Measurements from ENCODE around the gene DLX2. TPM values are rescaled to one million over a fixed set of nuclear protein-coding genes. Genes with fewer than 3 reads are reported as not detected.

The DLX2 gene
- total and polyA plus RNA-seq, 5 experiments from 2014 or later, result not detected

- H3K4me3 Mint-ChIP-seq, result peak overlapping the region; percentile 38 to 86 (median 78)
- peaks cover 48 to 80% (median 57%) of the 10 kb centered on the region in 5 donors for H3K27me3 Mint-ChIP-seq
- POLR2A ChIA-PET, result interaction anchor here (0.5 to 2.4 kb wide), 6 partner anchors 9 to 32 kb away, joined by 3 to 11 read pairs (median 4); partner anchors contain the start of gene DLX1
- peaks cover 23 to 62% (median 53%) of the 10 kb centered on the region in 4 donors for H3K4me1 Mint-ChIP-seq
- H3K36me3 Mint-ChIP-seq, result peaks cover 0 to 8% (median 6%) of the 10 kb centered on the region in 3 donors
- DNase-seq (peak in 3 of 10 donors; percentile 20 to 26 (median 26)), ATAC-seq (peak in 1 of 2 donors; percentile 15)
- peaks cover 0 to 8% (median 0%) of the 10 kb centered on the region in 9 donors for H3K9me3 Mint-ChIP-seq
- H3K27ac Mint-ChIP-seq, result peak overlapping the region in 3 of 10 donors; percentile 29 to 58 (median 51)
Measured at GRCh38 chr2:172096626-172097547, 5.8 kb downstream of the DLX2 start.

DNA sequence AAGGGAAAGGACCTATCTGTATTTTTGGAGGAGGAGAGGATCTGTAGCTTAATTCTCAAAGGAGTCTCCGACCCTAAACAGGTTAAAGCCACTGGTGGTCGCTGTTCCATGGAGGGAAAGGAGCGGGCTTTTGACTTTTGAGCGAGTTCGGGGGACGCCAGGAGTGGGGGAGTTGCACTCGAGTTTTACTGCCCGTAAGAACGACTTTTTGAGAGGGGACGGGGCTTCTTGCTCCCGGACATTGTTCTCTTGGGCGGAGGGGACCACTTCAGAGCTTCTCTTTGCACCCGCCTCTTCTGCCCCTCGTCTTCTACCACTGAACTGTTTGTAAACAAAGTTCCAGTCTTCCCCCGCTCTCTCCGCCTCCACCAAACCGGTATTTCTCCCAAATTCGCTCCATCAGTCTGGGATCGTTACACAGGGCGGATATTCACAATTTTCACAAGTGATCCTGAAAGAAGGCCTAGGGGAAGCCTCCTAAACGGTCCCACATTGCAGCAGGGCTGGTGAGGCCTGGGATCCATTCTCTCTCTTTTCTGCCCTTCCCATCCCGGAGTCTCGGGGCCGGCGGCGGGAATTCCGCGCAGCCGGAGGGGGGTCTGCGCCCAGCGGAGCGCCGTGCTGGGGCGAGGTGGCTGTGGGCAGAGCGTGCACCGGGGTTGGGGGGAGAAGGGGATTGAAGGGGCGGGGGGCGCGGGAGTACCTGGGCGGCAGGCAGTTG lies 6.6 kb downstream of the DLX2 start:
- ATAC-seq (peak in 1 of 2 donors; percentile 9), DNase-seq (peak in 3 of 10 donors; percentile 29 to 39 (median 38))
- POLR2A ChIA-PET, result interaction anchor here (0.5 to 2.4 kb wide), 8 partner anchors 9 to 32 kb away, joined by 3 to 11 read pairs (median 4); partner anchors contain the start of gene DLX1
- peak overlapping the region; percentile 80 to 91 (median 88) for H3K4me3 Mint-ChIP-seq
- H3K9me3 Mint-ChIP-seq, result peaks cover 0 to 8% (median 1%) of the 10 kb centered on the region in 9 donors
- H3K27me3 Mint-ChIP-seq, result peaks cover 48 to 80% (median 58%) of the 10 kb centered on the region in 5 donors
- H3K36me3 Mint-ChIP-seq, result peaks cover 0 to 11% (median 9%) of the 10 kb centered on the region in 3 donors
- H3K4me1 Mint-ChIP-seq, result peaks cover 19 to 55% (median 45%) of the 10 kb centered on the region in 4 donors
- H3K27ac Mint-ChIP-seq, result peak overlapping the region in 1 of 10 donors; percentile 4

DNA sequence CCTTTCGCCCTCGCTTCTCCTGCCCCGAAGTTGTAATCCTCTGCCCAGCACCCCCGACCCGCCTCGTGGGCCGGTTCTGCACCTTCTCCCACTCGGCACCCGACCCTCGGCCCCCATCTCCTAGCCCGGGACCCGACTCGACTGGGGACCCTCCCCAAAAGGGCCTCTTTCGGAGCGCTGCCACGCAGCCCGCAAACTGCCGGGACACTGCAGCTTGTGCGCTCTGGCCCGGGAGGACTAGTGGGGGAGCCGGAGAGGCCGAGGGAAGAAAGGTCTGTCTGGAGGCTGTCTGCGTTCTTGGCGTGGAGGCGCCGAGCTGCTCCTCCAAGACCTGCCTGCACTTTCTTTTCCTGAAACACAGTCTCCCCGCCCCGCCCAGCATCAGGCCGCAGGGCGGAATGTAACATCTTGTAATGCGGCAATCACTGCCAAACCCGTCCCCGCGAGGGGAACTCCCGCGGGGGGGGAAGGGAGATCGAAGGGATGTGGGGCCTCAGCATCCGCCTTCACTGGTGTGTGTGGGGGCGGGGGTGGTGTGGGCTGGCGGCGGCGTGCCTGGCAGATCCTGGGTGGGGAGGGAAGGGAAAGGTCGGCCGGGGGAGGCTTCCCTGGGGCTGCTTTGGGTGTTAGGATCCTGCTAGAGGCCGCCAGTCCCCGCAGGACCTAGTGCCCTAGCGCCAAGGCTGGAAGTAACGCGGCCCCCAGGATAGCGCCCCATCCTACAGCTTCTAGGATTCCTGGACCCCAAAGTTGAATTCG lies 7.4 kb downstream of the DLX2 start:
- Mint-ChIP-seq H3K27ac (peak overlapping the region in 3 of 10 donors; percentile 6 to 93 (median 70)), H3K27me3 (peaks cover 46 to 83% (median 59%) of the 10 kb centered on the region in 5 donors), H3K9me3 (peaks cover 0 to 8% (median 1%) of the 10 kb centered on the region in 9 donors), H3K4me1 (peaks cover 17 to 50% (median 40%) of the 10 kb centered on the region in 4 donors), H3K4me3 (peak overlapping the region; percentile 80 to 91 (median 88)), H3K36me3 (peaks cover 0 to 11% (median 9%) of the 10 kb centered on the region in 3 donors)
- DNase-seq, result peak; percentile 57 to 90 (median 74)
- peak; percentile 68 to 94 for ATAC-seq
- POLR2A ChIA-PET, result interaction anchor here (1.4 to 2.4 kb wide), 5 partner anchors 8 to 19 kb away, joined by 3 to 11 read pairs (median 5); partner anchors contain the start of gene DLX1

DNA sequence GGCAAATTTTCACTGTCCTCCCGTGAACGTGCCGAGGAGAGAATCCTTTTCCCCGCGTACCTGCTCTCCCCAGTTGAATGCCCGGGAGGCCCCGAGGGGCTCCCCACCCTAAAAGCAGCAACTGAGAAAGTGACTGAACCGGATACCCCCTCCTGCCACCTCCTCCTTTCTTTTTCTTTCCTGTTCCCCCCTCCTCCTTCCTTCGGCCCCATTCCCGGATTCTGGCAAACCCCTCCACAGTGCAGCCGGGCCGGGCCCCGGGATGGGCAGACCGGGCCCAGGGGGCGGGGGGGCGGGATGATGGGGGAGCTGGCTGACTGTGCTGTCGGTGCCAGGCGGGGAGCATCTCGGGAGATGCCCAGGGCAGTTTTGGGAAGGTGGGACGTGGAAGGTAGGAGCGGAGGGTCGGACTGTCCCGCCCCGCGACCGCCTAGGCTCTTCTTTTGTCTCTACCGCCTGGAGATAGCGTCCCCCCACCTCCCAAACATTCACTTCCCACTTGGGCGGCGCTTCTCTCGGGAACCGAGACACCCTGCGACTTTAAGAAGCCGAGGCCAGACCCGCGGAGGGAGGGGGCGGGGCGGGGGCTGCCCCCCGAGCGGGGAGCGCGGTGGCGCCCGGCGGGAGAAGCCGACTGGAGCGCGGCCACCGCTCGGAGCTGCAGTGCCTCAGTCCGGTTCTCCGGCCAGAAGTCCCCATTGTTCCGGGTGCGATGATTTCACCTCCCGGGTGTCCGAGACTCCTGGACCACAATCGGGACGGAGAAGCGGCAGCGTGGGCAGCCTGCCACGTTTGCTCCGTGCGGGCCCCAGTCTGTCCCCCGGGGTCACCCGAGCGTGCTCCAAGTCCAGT lies 8.2 kb downstream of the DLX2 start:
- ATAC-seq (no peak), DNase-seq (no peak)
- Mint-ChIP-seq H3K9me3 (peaks cover 0 to 9% (median 1%) of the 10 kb centered on the region in 9 donors), H3K27ac (peak overlapping the region in 1 of 10 donors; percentile 21), H3K27me3 (peaks cover 46 to 91% (median 66%) of the 10 kb centered on the region in 5 donors), H3K36me3 (peaks cover 0 to 11% (median 9%) of the 10 kb centered on the region in 3 donors), H3K4me1 (peaks cover 17 to 46% (median 40%) of the 10 kb centered on the region in 4 donors), H3K4me3 (peak overlapping the region in 9 of 10 donors; percentile 8 to 91 (median 86))
- POLR2A ChIA-PET, result interaction anchor here (1.4 to 2.4 kb wide), 4 partner anchors 7 to 18 kb away, joined by 3 to 11 read pairs (median 4); no protein-coding TSS in a partner anchor

- H3K9me3 Mint-ChIP-seq, result peaks cover 0 to 15% (median 5%) of the 10 kb centered on the region in 9 donors
- peaks cover 16 to 45% (median 38%) of the 10 kb centered on the region in 4 donors for H3K4me1 Mint-ChIP-seq
- H3K27ac Mint-ChIP-seq, result peak overlapping the region in 3 of 10 donors; percentile 4 to 80 (median 43)
- H3K4me3 Mint-ChIP-seq, result peak overlapping the region; percentile 8 to 80 (median 51)
- peaks cover 0 to 13% (median 9%) of the 10 kb centered on the region in 3 donors for H3K36me3 Mint-ChIP-seq
- DNase-seq, result peak in 3 of 10 donors; percentile 13 to 24 (median 20)
- peaks cover 48 to 93% (median 71%) of the 10 kb centered on the region in 5 donors for H3K27me3 Mint-ChIP-seq
- no peak for ATAC-seq
- POLR2A ChIA-PET, result interaction anchor here (0.7 to 6.5 kb wide), 2 partner anchors 9 to 13 kb away, joined by 6 to 40 read pairs; partner anchors contain the start of gene DLX2
Measured at GRCh38 chr2:172093416-172094293, 9.0 kb downstream of the DLX2 start.

DNA sequence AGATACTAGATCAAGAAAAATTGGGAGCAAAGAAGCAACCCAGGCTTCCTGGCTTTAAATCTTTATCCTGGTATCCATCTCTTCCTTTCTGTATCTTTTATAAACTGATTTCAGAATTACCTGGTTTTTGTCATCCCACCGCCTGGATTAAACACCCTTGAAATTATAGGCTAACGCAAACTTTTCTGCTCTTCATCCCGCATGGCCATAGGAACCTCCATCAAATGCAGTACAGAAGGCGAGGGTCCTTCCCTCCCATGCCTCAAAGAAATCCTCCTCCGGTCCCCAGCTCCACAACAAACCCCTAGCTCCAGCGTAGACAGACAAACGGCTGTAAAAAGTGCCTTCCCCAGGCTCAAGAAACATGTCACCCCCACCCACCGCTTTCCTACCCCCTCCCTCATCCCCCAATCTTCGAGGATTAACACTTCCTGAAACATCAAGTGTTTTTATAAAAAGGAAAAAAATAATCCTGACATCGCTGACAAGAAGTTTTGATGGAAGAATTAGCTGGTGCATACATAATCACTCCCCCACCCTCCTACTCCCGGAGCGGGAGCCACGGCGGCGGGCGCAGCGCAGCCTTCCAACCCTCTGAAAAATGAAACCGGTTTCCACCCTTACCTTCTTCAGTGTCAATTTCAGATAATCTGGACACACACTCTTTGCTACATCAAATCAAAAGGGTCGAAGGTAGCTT lies 9.8 kb downstream of the DLX2 start:
- Mint-ChIP-seq H3K27me3 (peaks cover 53 to 93% (median 75%) of the 10 kb centered on the region in 5 donors), H3K27ac (peak overlapping the region in 3 of 10 donors; percentile 25 to 80 (median 43)), H3K4me1 (peaks cover 17 to 48% (median 40%) of the 10 kb centered on the region in 4 donors), H3K36me3 (peaks cover 0 to 14% (median 14%) of the 10 kb centered on the region in 3 donors), H3K9me3 (peaks cover 0 to 14% (median 9%) of the 10 kb centered on the region in 9 donors), H3K4me3 (peak overlapping the region in 9 of 10 donors; percentile 7 to 74 (median 46))
- DNase-seq (no peak), ATAC-seq (no peak)
- POLR2A ChIA-PET, result interaction anchor here (0.7 to 6.5 kb wide), 2 partner anchors 10 to 12 kb away, joined by 6 to 40 read pairs; partner anchors contain the start of gene DLX2

DNA sequence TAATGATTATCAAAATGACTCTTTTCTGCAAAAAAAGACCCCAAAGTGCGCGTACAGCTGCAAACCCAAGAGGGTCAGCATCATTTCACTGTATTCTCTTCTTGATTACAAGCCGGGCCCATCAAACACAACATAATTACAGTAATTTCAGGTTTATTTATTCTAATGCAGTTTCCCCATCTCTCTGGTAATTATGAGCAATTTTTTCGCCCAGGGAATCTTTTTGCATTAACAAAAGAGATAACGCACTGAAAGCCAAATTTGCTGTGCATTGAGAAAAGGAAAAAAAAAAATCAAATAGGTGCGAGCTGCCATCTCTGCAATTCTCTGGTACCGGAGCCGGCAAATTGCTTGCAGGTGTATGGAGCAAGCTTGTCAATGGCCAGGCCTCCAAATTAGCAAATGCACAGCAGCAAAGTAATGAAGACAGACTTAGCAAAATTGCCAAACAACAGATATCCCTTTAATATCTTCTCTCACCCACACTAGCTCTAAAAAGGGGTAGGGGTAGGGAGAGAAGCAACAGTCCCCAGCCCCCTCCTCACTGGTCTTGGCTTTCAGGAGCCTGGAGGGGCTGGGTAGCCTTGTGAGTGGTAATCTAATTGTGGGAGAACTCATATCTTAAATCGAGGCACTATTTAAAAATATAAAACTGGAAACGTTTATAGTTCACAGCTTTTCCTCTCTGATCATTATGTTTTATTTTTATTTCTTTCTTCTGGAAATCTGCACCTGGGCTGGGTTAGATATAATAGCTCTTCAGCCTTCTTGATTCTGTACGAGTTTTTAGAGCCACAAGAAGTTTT lies 10.7 kb downstream of the DLX2 start:
- peak overlapping the region in 1 of 10 donors; percentile 34 for H3K4me3 Mint-ChIP-seq
- H3K27me3 Mint-ChIP-seq, result peaks cover 55 to 93% (median 77%) of the 10 kb centered on the region in 5 donors
- peaks cover 0 to 20% (median 9%) of the 10 kb centered on the region in 9 donors for H3K9me3 Mint-ChIP-seq
- POLR2A ChIA-PET, result interaction anchor here (6.5 kb wide), 1 partner anchor 11 kb away, joined by 40 read pairs; the partner anchor contains the start of gene DLX2
- peaks cover 19 to 49% (median 42%) of the 10 kb centered on the region in 4 donors for H3K4me1 Mint-ChIP-seq
- ATAC-seq (no peak), DNase-seq (no peak)
- H3K36me3 Mint-ChIP-seq, result peaks cover 0 to 15% (median 14%) of the 10 kb centered on the region in 3 donors
- H3K27ac Mint-ChIP-seq, result peak overlapping the region in 1 of 10 donors; percentile 44

- H3K27ac Mint-ChIP-seq, result peak overlapping the region in 1 of 10 donors; percentile 24
- peaks cover 0 to 20% (median 9%) of the 10 kb centered on the region in 9 donors for H3K9me3 Mint-ChIP-seq
- POLR2A ChIA-PET, result interaction anchor here (6.5 kb wide), 1 partner anchor 11 kb away, joined by 40 read pairs; the partner anchor contains the start of gene DLX2
- ATAC-seq, result no peak
- H3K4me3 Mint-ChIP-seq, result peak overlapping the region in 2 of 10 donors; percentile 24 to 63
- peak in 1 of 10 donors; percentile 12 for DNase-seq
- H3K27me3 Mint-ChIP-seq, result peaks cover 57 to 93% (median 79%) of the 10 kb centered on the region in 5 donors
- H3K36me3 Mint-ChIP-seq, result peaks cover 0 to 15% (median 14%) of the 10 kb centered on the region in 3 donors
- H3K4me1 Mint-ChIP-seq, result peaks cover 19 to 50% (median 42%) of the 10 kb centered on the region in 4 donors
Measured at GRCh38 chr2:172091000-172091641, 11.6 kb downstream of the DLX2 start.
